ENCODE data around the gene NLGN3.

DNA sequence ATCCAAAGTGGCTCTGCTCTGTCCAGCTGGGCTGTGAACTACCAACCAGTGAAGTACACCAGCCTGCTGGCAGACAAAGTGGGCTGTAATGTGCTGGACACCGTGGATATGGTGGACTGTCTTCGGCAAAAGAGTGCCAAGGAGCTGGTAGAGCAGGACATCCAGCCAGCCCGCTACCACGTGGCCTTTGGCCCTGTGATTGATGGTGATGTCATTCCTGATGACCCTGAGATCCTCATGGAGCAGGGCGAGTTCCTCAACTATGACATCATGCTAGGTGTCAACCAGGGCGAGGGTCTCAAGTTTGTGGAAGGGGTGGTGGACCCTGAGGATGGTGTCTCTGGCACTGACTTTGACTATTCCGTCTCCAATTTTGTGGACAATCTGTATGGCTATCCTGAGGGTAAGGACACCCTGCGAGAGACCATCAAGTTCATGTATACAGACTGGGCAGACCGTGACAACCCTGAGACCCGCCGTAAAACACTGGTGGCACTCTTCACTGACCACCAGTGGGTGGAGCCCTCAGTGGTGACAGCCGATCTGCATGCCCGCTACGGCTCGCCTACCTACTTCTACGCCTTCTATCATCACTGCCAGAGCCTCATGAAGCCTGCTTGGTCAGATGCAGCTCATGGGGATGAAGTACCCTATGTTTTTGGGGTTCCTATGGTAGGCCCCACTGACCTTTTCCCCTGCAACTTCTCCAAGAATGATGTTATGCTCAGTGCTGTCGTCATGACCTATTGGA is 22.6 kb downstream of the NLGN3 start:
- TF ChIP-seq CTCF (IDR thresholded peaks at IDR 0.05) (no peak), POLR2A (IDR thresholded peaks at IDR 0.05) (no peak)
